GM12872 (cell line): ENCODE data around the gene C1QTNF3.
A peak's percentile ranks its signal among the peaks of the same experiment; 100 is the strongest.

ENCODE experiments used
- TF ChIP-seq, protein P1 (sequence below): IDR thresholded peaks from 3 replicates; pipeline ENCODE4 v1.5.1; 2011; ENCODE audit warnings: low read depth, mild to moderate bottlenecking, low read length, moderate library complexity; ENCODE audit not compliant: insufficient read depth

The C1QTNF3 gene

DNA sequence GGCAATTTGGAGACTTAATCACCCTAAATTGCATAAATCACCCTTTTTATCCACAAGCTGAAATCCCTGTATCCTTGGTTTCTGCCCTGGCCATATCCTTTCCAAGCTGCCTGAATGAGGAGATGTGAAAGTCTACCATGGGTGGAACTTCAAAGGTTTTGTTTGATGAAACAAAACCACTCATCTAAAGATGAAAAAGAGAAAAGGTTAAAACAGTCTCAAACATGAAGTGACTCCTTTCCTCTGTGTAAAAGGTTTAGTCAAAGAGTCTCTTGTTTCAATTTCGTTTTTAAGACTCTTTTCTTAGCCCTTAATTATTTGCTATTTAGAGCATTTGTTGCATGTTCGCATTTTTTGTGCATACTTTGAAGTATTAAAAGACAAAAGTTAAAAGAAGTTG, 69.7 kb downstream of the C1QTNF3 start:
- TF ChIP-seq, protein P1, sequence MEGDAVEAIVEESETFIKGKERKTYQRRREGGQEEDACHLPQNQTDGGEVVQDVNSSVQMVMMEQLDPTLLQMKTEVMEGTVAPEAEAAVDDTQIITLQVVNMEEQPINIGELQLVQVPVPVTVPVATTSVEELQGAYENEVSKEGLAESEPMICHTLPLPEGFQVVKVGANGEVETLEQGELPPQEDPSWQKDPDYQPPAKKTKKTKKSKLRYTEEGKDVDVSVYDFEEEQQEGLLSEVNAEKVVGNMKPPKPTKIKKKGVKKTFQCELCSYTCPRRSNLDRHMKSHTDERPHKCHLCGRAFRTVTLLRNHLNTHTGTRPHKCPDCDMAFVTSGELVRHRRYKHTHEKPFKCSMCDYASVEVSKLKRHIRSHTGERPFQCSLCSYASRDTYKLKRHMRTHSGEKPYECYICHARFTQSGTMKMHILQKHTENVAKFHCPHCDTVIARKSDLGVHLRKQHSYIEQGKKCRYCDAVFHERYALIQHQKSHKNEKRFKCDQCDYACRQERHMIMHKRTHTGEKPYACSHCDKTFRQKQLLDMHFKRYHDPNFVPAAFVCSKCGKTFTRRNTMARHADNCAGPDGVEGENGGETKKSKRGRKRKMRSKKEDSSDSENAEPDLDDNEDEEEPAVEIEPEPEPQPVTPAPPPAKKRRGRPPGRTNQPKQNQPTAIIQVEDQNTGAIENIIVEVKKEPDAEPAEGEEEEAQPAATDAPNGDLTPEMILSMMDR = no peak

- TF ChIP-seq, protein P1 = peak; percentile 88
Observed at GRCh38 chr5:33969572-33970452, 73.2 kb downstream of the C1QTNF3 start.

DNA sequence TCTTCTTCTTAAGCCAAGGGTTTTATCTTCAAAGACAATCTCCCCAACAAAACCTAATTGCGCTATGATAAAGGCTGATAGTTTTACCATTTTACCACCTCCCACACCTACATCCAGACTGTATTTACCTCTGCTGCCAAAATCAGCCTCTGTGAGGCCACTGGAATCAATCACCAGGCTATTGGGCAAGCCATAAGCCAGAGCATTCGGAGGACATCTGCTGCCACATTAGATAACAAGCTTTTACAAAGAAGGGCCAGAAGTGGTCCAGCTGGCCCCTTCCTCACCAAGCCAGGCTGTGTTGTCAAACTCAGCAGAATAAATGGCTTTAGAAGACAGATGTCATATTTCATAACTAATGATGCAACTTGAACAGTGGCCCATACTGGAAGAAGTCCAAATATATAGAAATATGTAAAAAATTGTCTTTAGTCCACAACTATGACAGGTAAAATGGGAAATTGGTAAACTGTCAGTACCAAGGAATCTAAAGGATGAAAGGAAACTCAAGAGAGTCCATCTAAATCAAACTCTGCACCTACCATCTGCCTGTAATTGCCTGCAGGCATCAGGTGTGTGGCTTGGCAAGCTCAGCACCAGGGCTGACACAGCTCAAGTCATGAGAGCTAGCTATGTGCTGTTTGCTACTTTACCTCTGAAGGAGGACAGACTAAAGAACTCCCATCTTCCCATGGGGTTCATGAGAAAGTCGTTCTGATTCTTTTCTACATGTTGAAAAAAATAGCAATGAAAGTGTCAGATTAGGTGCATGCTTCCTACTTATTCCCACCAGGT, 74.6 kb downstream of the C1QTNF3 start:
- TF ChIP-seq, protein P1 = no peak
